SU-DHL-6 (cell line): ENCODE results near the gene CREB3L4.
"Not testable (repeated sequence)": the region's sequence is repeated elsewhere in the genome, so short reads cannot be mapped to it uniquely, and the experiment has no call there.

Source experiments
- H2AFZ ChIP-seq: fragments of 200-600 bp; sonication (generic); 2 replicates; pipeline ENCODE4 v1.6.1; 2014; ENCODE audit warnings: low read depth, mild to moderate bottlenecking, moderate library complexity, mixed read lengths, antibody characterized with exemption, low read length; ENCODE audit not compliant: severe bottlenecking
- H3F3A ChIP-seq: fragments of 200-600 bp; shearing (Covaris generic); 2 replicates; pipeline ENCODE4 v1.6.0; 2016; ENCODE audit warnings: antibody characterized with exemption, mild to moderate bottlenecking; ENCODE audit not compliant: insufficient read depth
- H3K27ac ChIP-seq: fragments of 200-600 bp; sonication (generic); 2 replicates; pipeline ENCODE4 v1.5.1; 2016; ENCODE audit warnings: low read depth, mild to moderate bottlenecking, low read length, moderate library complexity, mixed read lengths
- H3K27me3 ChIP-seq: fragments of 200-600 bp; sonication (generic), shearing (Covaris generic); 2 replicates; pipeline ENCODE4 v1.6.0; 2014; ENCODE audit warnings: mild to moderate bottlenecking, low read length
- H3K36me3 ChIP-seq: fragments of 200-600 bp; sonication (generic); 2 replicates; pipeline ENCODE4 v1.6.1; 2014; ENCODE audit warnings: mild to moderate bottlenecking, low read length, mixed read lengths
- H3K4me2 ChIP-seq: fragments of 300-600, 200-600 bp; shearing (Covaris generic), sonication (generic); 2 replicates; pipeline ENCODE4 v1.6.0; 2014; ENCODE audit warnings: low read length, low read depth, mild to moderate bottlenecking; ENCODE audit not compliant: poor library complexity, severe bottlenecking
- H3K4me3 ChIP-seq: fragments of 200-600 bp; sonication (generic); 2 replicates; pipeline ENCODE4 v1.5.1; 2014; ENCODE audit warnings: antibody characterized with exemption, low read length, mild to moderate bottlenecking, mixed read lengths; ENCODE audit not compliant: insufficient read depth, poor library complexity, severe bottlenecking
- H3K79me2 ChIP-seq: fragments of 200-600 bp; sonication (generic); 2 replicates; pipeline ENCODE4 v1.6.1; 2014; ENCODE audit warnings: mild to moderate bottlenecking, low read length, moderate library complexity; ENCODE audit not compliant: insufficient read depth
- H3K9ac ChIP-seq: fragments of 200-600 bp; sonication (generic); 2 replicates; pipeline ENCODE4 v1.7.0; 2014; ENCODE audit warnings: mild to moderate bottlenecking, low read length
- H3K9me2 ChIP-seq: fragments of 200-600 bp; sonication (generic); replicated peaks from 2 replicates; pipeline ENCODE4 v1.6.1; 2014; ENCODE audit warnings: low read length; ENCODE audit not compliant: insufficient read depth
- H3K9me3 ChIP-seq: fragments of 200-600 bp; sonication (generic); 2 replicates; pipeline ENCODE4 v1.6.1; 2014; ENCODE audit warnings: low read length, mixed read lengths; ENCODE audit not compliant: insufficient read depth
- H4K20me1 ChIP-seq: fragments of 200-600 bp; sonication (generic); 2 replicates; pipeline ENCODE4 v1.6.1; 2014; ENCODE audit warnings: low read depth, mild to moderate bottlenecking, antibody characterized with exemption, low read length, moderate library complexity, mixed read lengths
- EZH2phosphoT487 ChIP-seq: fragments of 200-600 bp; sonication (generic), shearing (Covaris generic); conservative IDR thresholded peaks from 2 replicates; pipeline ENCODE4 v1.6.1; 2018; ENCODE audit warnings: mild to moderate bottlenecking, antibody characterized with exemption, low read length, moderate library complexity, mixed read lengths
- TF ChIP-seq, protein P1 (sequence below): fragments of 200-600 bp; sonication (generic); IDR thresholded peaks from one replicate; pipeline ENCODE4 v1.5.1; 2017; ENCODE audit warnings: antibody characterized with exemption, mild to moderate bottlenecking, low read length, moderate library complexity; ENCODE audit not compliant: insufficient read depth, poor library complexity, severe bottlenecking

The CREB3L4 gene

DNA sequence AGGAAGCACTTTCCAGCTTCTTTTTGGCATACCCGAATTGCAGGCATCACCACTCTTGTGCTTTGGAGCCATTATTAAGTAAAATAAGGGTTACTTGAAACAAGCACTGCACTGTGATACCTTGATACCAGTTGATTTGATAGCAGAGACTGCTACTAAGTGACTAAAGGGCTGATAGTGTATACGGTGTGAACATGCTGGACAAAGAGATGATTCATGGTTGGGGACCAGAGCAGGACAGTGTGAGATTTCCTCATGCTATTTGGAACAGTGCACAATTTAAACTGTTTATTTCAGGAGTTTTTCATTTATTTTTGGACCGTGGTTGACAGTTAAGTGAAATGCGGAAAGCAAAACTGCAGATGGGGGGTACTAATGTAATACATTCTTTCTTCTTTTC is 32.7 kb downstream of the CREB3L4 start:
- Histone ChIP-seq H3K9me3 (no peaks in the 10 kb centered on the region), H2AFZ (no peak overlapping the region), H4K20me1 (no peaks in the 10 kb centered on the region), H3K36me3 (peaks cover 3% of the 10 kb centered on the region; the same call in 1 of the 2 replicates), H3F3A (peaks cover 13% of the 10 kb centered on the region), H3K27ac (no peak overlapping the region), H3K4me3 (no peak overlapping the region), H3K79me2 (no peaks in the 10 kb centered on the region), H3K4me2 (no peak overlapping the region), H3K27me3 (no peaks in the 10 kb centered on the region), H3K9me2 (no peaks in the 10 kb centered on the region), H3K9ac (no peak overlapping the region)
- TF ChIP-seq, protein P1, sequence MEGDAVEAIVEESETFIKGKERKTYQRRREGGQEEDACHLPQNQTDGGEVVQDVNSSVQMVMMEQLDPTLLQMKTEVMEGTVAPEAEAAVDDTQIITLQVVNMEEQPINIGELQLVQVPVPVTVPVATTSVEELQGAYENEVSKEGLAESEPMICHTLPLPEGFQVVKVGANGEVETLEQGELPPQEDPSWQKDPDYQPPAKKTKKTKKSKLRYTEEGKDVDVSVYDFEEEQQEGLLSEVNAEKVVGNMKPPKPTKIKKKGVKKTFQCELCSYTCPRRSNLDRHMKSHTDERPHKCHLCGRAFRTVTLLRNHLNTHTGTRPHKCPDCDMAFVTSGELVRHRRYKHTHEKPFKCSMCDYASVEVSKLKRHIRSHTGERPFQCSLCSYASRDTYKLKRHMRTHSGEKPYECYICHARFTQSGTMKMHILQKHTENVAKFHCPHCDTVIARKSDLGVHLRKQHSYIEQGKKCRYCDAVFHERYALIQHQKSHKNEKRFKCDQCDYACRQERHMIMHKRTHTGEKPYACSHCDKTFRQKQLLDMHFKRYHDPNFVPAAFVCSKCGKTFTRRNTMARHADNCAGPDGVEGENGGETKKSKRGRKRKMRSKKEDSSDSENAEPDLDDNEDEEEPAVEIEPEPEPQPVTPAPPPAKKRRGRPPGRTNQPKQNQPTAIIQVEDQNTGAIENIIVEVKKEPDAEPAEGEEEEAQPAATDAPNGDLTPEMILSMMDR = no peak
- no peak for TF ChIP-seq EZH2phosphoT487

DNA sequence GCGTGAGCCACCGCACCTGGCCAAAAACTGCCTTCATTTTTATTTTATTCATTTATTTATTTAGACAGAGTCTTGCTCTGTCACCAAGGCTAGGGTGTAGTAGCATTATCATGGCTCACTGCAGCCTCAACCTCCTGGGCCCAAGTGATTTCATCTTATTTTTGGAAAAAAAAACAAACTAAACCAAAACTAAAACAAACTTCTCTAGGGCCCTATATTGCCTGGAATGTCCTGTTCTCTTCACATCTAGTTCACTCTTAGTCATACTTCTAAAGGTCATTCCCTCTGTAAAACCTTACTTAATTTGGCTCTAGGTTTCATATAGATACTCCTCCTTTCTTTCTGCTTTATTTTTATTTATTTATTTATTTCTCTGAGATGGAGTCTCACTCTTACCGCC is 38.4 kb downstream of the CREB3L4 start:
- no peak overlapping the region for H3K4me3 ChIP-seq
- H3K9me3 ChIP-seq = no peaks in the 10 kb centered on the region
- H3K9ac ChIP-seq = no peak overlapping the region
- H3K36me3 ChIP-seq = no peaks in the 10 kb centered on the region
- H3K4me2 ChIP-seq = no peak overlapping the region
- no peaks in the 10 kb centered on the region for H3K9me2 ChIP-seq
- TF ChIP-seq, protein P1 = no peak
- no peak for TF ChIP-seq EZH2phosphoT487
- no peaks in the 10 kb centered on the region for H3K27me3 ChIP-seq
- H3K27ac ChIP-seq = no peak overlapping the region
- no peak overlapping the region for H2AFZ ChIP-seq
- no peaks in the 10 kb centered on the region for H3K79me2 ChIP-seq
- no peaks in the 10 kb centered on the region for H4K20me1 ChIP-seq
- H3F3A ChIP-seq = no peaks in the 10 kb centered on the region

- no peaks in the 10 kb centered on the region for H3K9me3 ChIP-seq
- H3K4me3 ChIP-seq = no peak overlapping the region
- no peaks in the 10 kb centered on the region for H3K36me3 ChIP-seq
- no peak overlapping the region for H3K27ac ChIP-seq
- no peaks in the 10 kb centered on the region for H3F3A ChIP-seq
- H4K20me1 ChIP-seq = no peaks in the 10 kb centered on the region
- H3K4me2 ChIP-seq = no peak overlapping the region
- TF ChIP-seq, protein P1 = no peak
- TF ChIP-seq EZH2phosphoT487 = no peak
- H2AFZ ChIP-seq = no peak overlapping the region
- H3K27me3 ChIP-seq = no peaks in the 10 kb centered on the region
- no peaks in the 10 kb centered on the region for H3K9me2 ChIP-seq
- no peak overlapping the region for H3K9ac ChIP-seq
- no peaks in the 10 kb centered on the region for H3K79me2 ChIP-seq
Observed at GRCh38 chr1:154012129-154012528, 44.4 kb downstream of the CREB3L4 start.

DNA sequence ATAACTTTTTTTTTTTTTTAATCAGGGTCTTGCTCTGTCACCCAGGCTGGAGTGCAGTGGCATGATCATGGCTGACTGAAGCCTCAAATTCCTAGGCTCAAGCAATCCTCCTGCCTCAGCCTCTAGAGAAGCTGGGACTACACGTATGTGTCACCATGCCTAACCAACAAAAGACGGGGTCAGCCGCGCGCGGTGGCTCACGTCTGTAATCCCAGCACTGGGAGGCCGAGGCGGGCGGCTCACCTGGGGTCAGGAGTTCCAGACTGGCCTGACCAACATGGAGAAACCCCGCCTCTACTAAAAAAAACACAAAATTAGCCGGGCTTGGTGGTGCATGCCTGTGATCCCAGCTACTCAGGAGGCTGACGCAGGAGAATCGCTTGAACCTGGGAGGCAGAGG is 44.8 kb downstream of the CREB3L4 start:
- not testable (repeated sequence) for H3K36me3 ChIP-seq, H3K9me2 ChIP-seq, H3K9me3 ChIP-seq, H2AFZ ChIP-seq, H3K79me2 ChIP-seq, H3K27me3 ChIP-seq, H3K27ac ChIP-seq, H3F3A ChIP-seq, H3K4me3 ChIP-seq, H3K9ac ChIP-seq, H4K20me1 ChIP-seq, H3K4me2 ChIP-seq
